HEK293 (cell line): ENCODE results near the gene BCAP31.

Source experiments
- KLF1 ChIP-seq: fragments of 450-650 bp; formaldehyde crosslinking; IDR thresholded peaks from 2 replicates; pipeline ENCODE4 v1.5.1; 2016; ENCODE audit warnings: missing biosample characterization, missing genetic modification characterization
- ZNF561 ChIP-seq: fragments of 450-650 bp; IDR thresholded peaks from 2 replicates; pipeline ENCODE4 v1.5.1; 2018; ENCODE audit warnings: missing biosample characterization, missing genetic modification characterization, borderline replicate concordance
- ZNF600 ChIP-seq: fragments of 450-650 bp; formaldehyde crosslinking; IDR thresholded peaks from 2 replicates; pipeline ENCODE4 v1.5.1; 2016; ENCODE audit warnings: missing biosample characterization, missing genetic modification characterization
- TF ChIP-seq, protein P1 (sequence below): fragments of 450-650 bp; formaldehyde crosslinking; IDR thresholded peaks from 2 replicates; pipeline ENCODE4 v1.5.1; 2016; ENCODE audit warnings: missing biosample characterization, missing genetic modification characterization

DNA sequence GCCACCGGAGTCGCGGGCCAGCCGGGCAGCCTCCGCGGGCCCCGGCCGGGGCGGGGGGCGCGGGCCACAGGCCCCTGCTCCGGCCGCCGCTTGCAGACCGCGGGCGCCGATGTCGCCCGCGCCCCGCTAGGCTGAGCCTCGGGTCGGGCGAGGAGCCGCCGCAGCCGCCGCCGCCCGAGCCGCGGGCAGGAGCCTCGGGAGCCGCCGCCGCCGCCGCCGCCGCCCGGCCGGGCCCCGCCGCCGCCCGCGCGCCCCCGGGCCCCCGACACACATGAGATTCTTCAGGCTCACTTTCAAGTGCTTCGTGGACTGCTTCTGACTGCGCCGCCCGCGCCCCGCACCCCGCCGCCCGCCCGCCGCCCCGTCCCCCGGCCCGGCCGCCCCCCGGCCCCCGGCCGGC is 36.1 kb downstream of the BCAP31 start:
- no peak for TF ChIP-seq ZNF561
- no peak for TF ChIP-seq KLF1
- no peak for TF ChIP-seq ZNF600 (tag by site-specific recombination)
- TF ChIP-seq, protein P1, sequence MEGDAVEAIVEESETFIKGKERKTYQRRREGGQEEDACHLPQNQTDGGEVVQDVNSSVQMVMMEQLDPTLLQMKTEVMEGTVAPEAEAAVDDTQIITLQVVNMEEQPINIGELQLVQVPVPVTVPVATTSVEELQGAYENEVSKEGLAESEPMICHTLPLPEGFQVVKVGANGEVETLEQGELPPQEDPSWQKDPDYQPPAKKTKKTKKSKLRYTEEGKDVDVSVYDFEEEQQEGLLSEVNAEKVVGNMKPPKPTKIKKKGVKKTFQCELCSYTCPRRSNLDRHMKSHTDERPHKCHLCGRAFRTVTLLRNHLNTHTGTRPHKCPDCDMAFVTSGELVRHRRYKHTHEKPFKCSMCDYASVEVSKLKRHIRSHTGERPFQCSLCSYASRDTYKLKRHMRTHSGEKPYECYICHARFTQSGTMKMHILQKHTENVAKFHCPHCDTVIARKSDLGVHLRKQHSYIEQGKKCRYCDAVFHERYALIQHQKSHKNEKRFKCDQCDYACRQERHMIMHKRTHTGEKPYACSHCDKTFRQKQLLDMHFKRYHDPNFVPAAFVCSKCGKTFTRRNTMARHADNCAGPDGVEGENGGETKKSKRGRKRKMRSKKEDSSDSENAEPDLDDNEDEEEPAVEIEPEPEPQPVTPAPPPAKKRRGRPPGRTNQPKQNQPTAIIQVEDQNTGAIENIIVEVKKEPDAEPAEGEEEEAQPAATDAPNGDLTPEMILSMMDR (tag by site-specific recombination) = no peak
